B cell (primary cell): ENCODE results near the gene EPAS1. TPM values are rescaled to one million over a fixed set of nuclear protein-coding genes. Genes with fewer than 3 reads are reported as not detected.

ENCODE experiments used
- ATAC-seq: fragments of 200-7000 bp; cut with Tn5 transposase; one replicate; pipeline ENCODE4 v1.10.0; 2021; ENCODE audit warnings: low read depth, mild to moderate bottlenecking, moderate number of reproducible peaks, moderate library complexity
- CTCF ChIA-PET: fragments of 350-600 bp; sonication (Branson Sonifier 250); formaldehyde crosslinking; loops from one replicate; lab custom pipeline; 2021; ENCODE audit warnings: antibody characterized with exemption, inconsistent platforms; lab: Charles Lee
- POLR2A ChIA-PET: fragments of 350-600 bp; sonication (Branson Sonifier 250); formaldehyde crosslinking; loops from one replicate; lab custom pipeline; 2021; ENCODE audit warnings: antibody characterized with exemption; lab: Charles Lee
- DNase-seq: peaks from one replicate; pipeline ENCODE4 v3.0.0; 2013
- H2AFZ ChIP-seq: 2 replicates; pipeline ENCODE4 v1.6.1; 2012; ENCODE audit warnings: mild to moderate bottlenecking, low read depth, low read length; ENCODE audit not compliant: insufficient read depth, poor library complexity, severe bottlenecking
- H3K27ac ChIP-seq, 2 donors: 1 replicate in 1 of 2; 2 replicates in 1 of 2; pipeline ENCODE4 v1.5.1; 2012 to 2013; ENCODE audit warnings: low read length in 2 of 2, mild to moderate bottlenecking in 2 of 2, moderate library complexity in 1 of 2
- H3K27me3 ChIP-seq, 4 experiments: fragments of 200-600 bp in 1 of 4; sonication (generic) in 1 of 4; replicated peaks in 1 of 4; 1 replicate in 2 of 4; 2 replicates in 2 of 4; pipeline versions ENCODE4 v1.6.1 to v1.7.0; 2013 to 2016; ENCODE audit warnings: low read length in 3 of 4, mild to moderate bottlenecking in 2 of 4, mixed read lengths in 1 of 4, moderate library complexity in 1 of 4; ENCODE audit not compliant: insufficient read depth in 4 of 4, control insufficient read depth in 3 of 4; ENCODE audit errors: control extremely low read depth in 1 of 4
- H3K36me3 ChIP-seq, 2 experiments: replicated peaks in 1 of 2; 1 replicate in 1 of 2; 2 replicates in 1 of 2; pipeline versions ENCODE4 v1.6.1 to v1.7.1; 2013; ENCODE audit warnings: low read length in 1 of 2; ENCODE audit not compliant: insufficient read depth in 2 of 2, control insufficient read depth in 1 of 2; ENCODE audit errors: control extremely low read depth in 1 of 2, extremely low read depth in 1 of 2
- H3K4me1 ChIP-seq, 2 donors: fragments of 200-600 bp in 1 of 2; sonication (generic) in 1 of 2; 1 replicate in 1 of 2; 2 replicates in 1 of 2; pipeline versions ENCODE4 v1.5.1 to v1.6.1; 2013 to 2017; ENCODE audit warnings: low read length in 2 of 2; ENCODE audit not compliant: control insufficient read depth in 2 of 2, insufficient read depth in 2 of 2
- H3K4me2 ChIP-seq: replicated peaks from 2 replicates; pipeline ENCODE3; 2012; ENCODE audit warnings: mild to moderate bottlenecking, low read depth, low read length; ENCODE audit not compliant: poor library complexity, severe bottlenecking
- H3K4me3 ChIP-seq, 5 experiments: fragments of 200-600 bp in 1 of 5; sonication (generic) in 1 of 5; 1 replicate in 3 of 5; 2 replicates in 2 of 5; pipeline versions ENCODE4 v1.5.1 to v1.7.0; 2011 to 2016; ENCODE audit warnings: low read length in 4 of 5, mild to moderate bottlenecking in 4 of 5, low read depth in 2 of 5, control low read depth in 1 of 5, moderate library complexity in 1 of 5; ENCODE audit not compliant: insufficient read depth in 1 of 5; ENCODE audit errors: control extremely low read depth in 1 of 5, extremely low read depth in 1 of 5
- H3K79me2 ChIP-seq: fragments of 200-600 bp; sonication (generic); one replicate; pipeline ENCODE4 v1.6.0; 2016; ENCODE audit warnings: low read length; ENCODE audit not compliant: control insufficient read depth, insufficient read depth
- H3K9ac ChIP-seq: fragments of 200-600 bp; sonication (generic); 2 replicates; pipeline ENCODE4 v1.6.1; 2017; ENCODE audit warnings: mild to moderate bottlenecking, low read length, moderate library complexity
- H3K9me3 ChIP-seq, 3 donors: one replicate each; pipeline versions ENCODE4 v1.6.1 to v1.7.1; 2013; ENCODE audit warnings: low read length in 2 of 3; ENCODE audit not compliant: control insufficient read depth in 2 of 3, insufficient read depth in 1 of 3; ENCODE audit errors: control extremely low read depth in 1 of 3
- H4K20me1 ChIP-seq: 2 replicates; pipeline ENCODE4 v1.6.0; 2012; ENCODE audit warnings: mild to moderate bottlenecking, low read length; ENCODE audit not compliant: insufficient read depth, control insufficient read depth, poor library complexity, severe bottlenecking
- H3K27ac Mint-ChIP-seq: one replicate; pipeline ENCODE4 v1.8.0; 2021; ENCODE audit warnings: mixed read lengths
- H3K27me3 Mint-ChIP-seq: one replicate; pipeline ENCODE4 v1.8.0; 2021; ENCODE audit warnings: mixed read lengths
- H3K4me1 Mint-ChIP-seq: one replicate; pipeline ENCODE4 v1.8.0; 2021; ENCODE audit warnings: mixed read lengths
- H3K4me3 Mint-ChIP-seq: one replicate; pipeline ENCODE4 v1.8.0; 2021; ENCODE audit warnings: mixed read lengths
- H3K9me3 Mint-ChIP-seq: one replicate; pipeline ENCODE4 v1.8.0; 2022; ENCODE audit warnings: mixed read lengths; ENCODE audit not compliant: insufficient read depth
- EZH2 ChIP-seq: IDR thresholded peaks from 2 replicates; pipeline ENCODE4 v1.6.1; 2012; ENCODE audit warnings: borderline replicate concordance, low read depth, mild to moderate bottlenecking, moderate library complexity, low read length; ENCODE audit not compliant: insufficient read depth, poor library complexity, severe bottlenecking
- WGBS: methylation state at CpG from one replicate; pipeline ENCODE4 v1.1.5; 2013; ENCODE audit warnings: missing lambda C conversion rate; ENCODE audit not compliant: insufficient coverage; 5-methylcytosine and 5-hydroxymethylcytosine counted together
- intact Hi-C: fragments of 100-400 bp; cut with micrococcal nuclease; formaldehyde crosslinking; loops from one replicate; pipeline ENCODE4 v1.10.0; 2022
- polyA plus RNA-seq: library from polyadenylated mRNA; depleted of rRNA; stranded (reverse); fragments of >200 nt; gene quantifications from 2 replicates; pipeline ENCODE4 v1.2.3, GENCODE V29; 2012
- total RNA-seq, 2 donors: library from RNA; stranded (reverse); fragments of 120-200 nt in 1 of 2; gene quantifications; 1 replicate in 1 of 2; 2 replicates in 1 of 2; pipeline versions ENCODE4 v1.2.3 to v1.2.4, GENCODE V29; 2013 to 2022
- TF ChIP-seq, protein P1 (sequence below): fragments of 200-600 bp; IDR thresholded peaks from one replicate; pipeline ENCODE4 v1.8.0; 2022; ENCODE audit warnings: antibody characterized with exemption, mild to moderate bottlenecking

EPAS1 gene
- total and polyA plus RNA-seq, 2 donors (not counting 1 experiment from before 2014, with no cell fraction given) = 0.06 to 0.37 TPM

DNA sequence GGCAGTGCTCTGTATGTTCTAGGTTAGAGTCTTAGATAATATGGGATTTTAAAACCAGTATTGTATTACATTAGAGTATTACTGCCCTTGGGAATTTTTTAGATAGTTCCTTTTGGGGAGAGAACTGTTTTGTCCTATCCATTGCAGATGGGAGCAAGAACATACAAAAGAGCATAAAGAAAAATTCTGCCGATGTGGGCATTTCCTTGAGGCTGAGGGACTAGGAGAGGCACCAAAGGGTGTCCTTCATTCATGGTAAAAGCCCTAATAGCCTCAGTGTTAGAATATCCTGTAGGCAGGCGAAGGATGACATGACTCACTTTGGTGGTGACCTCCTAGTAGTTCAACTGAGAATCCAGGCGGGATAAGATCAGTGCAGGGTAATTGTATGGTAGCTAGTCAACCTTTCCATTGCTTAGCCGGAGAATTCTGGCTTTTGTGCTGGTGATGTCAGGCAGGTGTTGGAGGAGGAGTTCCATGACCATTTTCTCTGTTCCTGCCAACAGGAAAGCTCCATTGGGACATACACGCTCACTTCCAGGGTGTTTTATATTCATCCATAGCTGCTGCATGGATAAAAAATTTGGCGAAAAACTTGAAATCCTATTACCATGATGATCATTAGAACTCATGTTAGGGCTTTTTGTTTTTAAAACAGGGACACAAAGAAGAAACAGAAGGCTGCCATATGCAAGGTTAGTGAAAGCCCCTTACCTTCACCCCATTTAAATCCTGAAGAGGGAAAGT, 28.1 kb downstream of the EPAS1 start:
- POLR2A ChIA-PET = no interaction called here
- WGBS = 86% methylated on average over 4 of the region's 6 CpGs
- H3K79me2 ChIP-seq = no peaks in the 10 kb centered on the region
- ATAC-seq = no peak
- H3K9me3 Mint-ChIP-seq = no peaks in the 10 kb centered on the region
- H3K4me2 ChIP-seq = no peak overlapping the region
- no peaks in the 10 kb centered on the region for H3K36me3 ChIP-seq
- H2AFZ ChIP-seq = no peak overlapping the region
- no peak for DNase-seq
- intact Hi-C loops = no loop called here
- no peak overlapping the region for H3K4me3 ChIP-seq
- H3K27ac Mint-ChIP-seq = no peak overlapping the region
- H3K4me1 Mint-ChIP-seq = no peaks in the 10 kb centered on the region
- H3K27ac ChIP-seq = no peak overlapping the region
- H3K4me3 Mint-ChIP-seq = no peak overlapping the region
- TF ChIP-seq, protein P1, sequence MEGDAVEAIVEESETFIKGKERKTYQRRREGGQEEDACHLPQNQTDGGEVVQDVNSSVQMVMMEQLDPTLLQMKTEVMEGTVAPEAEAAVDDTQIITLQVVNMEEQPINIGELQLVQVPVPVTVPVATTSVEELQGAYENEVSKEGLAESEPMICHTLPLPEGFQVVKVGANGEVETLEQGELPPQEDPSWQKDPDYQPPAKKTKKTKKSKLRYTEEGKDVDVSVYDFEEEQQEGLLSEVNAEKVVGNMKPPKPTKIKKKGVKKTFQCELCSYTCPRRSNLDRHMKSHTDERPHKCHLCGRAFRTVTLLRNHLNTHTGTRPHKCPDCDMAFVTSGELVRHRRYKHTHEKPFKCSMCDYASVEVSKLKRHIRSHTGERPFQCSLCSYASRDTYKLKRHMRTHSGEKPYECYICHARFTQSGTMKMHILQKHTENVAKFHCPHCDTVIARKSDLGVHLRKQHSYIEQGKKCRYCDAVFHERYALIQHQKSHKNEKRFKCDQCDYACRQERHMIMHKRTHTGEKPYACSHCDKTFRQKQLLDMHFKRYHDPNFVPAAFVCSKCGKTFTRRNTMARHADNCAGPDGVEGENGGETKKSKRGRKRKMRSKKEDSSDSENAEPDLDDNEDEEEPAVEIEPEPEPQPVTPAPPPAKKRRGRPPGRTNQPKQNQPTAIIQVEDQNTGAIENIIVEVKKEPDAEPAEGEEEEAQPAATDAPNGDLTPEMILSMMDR = no peak
- no peak for TF ChIP-seq EZH2
- peaks cover 17% of the 10 kb centered on the region for H3K27me3 Mint-ChIP-seq
- H4K20me1 ChIP-seq = no peaks in the 10 kb centered on the region
- H3K27me3 ChIP-seq = peaks cover 0 to 9% (median 4%) of the 10 kb centered on the region in 4 experiments
- H3K9me3 ChIP-seq = no peaks in the 10 kb centered on the region
- CTCF ChIA-PET = no interaction called here
- no peak overlapping the region for H3K9ac ChIP-seq
- H3K4me1 ChIP-seq = no peaks in the 10 kb centered on the region

DNA sequence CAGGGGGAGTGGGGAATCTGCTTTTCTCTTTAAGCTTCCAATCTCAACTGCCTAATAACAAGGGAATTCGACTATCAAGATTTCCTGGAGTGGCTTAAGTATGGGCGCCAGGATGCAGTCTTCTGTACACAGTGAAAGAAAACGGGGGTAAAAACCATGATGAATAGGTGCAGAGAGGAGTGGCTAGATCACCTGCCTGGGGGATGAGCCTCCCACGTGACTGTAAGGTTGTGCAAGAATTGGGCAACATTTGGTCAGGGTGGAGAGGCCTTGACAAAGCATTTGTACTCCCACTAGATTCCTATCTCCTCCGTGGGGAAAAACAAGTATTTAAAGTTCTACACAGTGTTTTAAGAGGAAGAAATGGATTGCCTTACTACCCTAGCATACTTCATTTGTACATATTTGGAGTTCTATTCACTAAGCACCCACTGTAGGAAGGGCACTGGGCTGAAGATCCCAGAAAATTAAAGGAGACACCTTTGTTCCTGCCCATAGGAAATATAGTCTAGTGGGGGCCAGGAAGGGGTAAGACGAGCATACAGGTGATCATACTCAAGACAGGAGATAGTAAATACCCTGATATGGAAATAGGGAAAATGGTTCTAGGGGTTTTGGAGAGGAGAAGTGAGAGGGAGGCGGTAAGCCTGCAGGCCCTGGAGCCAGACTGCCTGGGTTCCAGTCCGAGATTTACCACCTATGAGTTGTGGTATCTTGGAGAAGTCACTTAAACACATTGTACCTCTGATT, 29.2 kb downstream of the EPAS1 start:
- ChIA-PET CTCF (interaction anchor here (0.8 to 1.2 kb wide), 2 partner anchors 11 to 36 kb away, joined by 3 to 4 read pairs; no protein-coding TSS in a partner anchor), POLR2A (no interaction called here)
- peaks cover 0 to 12% (median 4%) of the 10 kb centered on the region in 4 experiments for H3K27me3 ChIP-seq
- H3K36me3 ChIP-seq = no peaks in the 10 kb centered on the region
- no peaks in the 10 kb centered on the region for H4K20me1 ChIP-seq
- intact Hi-C loops = no loop called here
- no peak overlapping the region for H3K4me2 ChIP-seq
- H3K27ac ChIP-seq = no peak overlapping the region
- no peak overlapping the region for H2AFZ ChIP-seq
- 78% methylated on average over 4 of the region's 8 CpGs for WGBS
- Mint-ChIP-seq H3K4me1 (no peaks in the 10 kb centered on the region), H3K27ac (no peak overlapping the region), H3K27me3 (peaks cover 15% of the 10 kb centered on the region), H3K4me3 (no peak overlapping the region), H3K9me3 (no peaks in the 10 kb centered on the region)
- no peaks in the 10 kb centered on the region for H3K9me3 ChIP-seq
- H3K4me1 ChIP-seq = no peaks in the 10 kb centered on the region
- ATAC-seq (no peak), DNase-seq (no peak)
- H3K9ac ChIP-seq = no peak overlapping the region
- no peaks in the 10 kb centered on the region for H3K79me2 ChIP-seq
- H3K4me3 ChIP-seq = no peak overlapping the region
- no peak for TF ChIP-seq EZH2
- TF ChIP-seq, protein P1 = no peak
